Effector memory CD8-positive, alpha-beta T cell (primary cell): ENCODE measurements around the gene KCNQ1OT1.

ENCODE experiments used
- ATAC-seq: fragments of 150-1000 bp; cut with Tn5 transposase; replicated peaks from 2 replicates; pipeline ENCODE4 v1.10.0; 2021; ENCODE audit warnings: mild to moderate bottlenecking, moderate library complexity
- DNase-seq, 3 experiments: peaks; one replicate each; pipeline ENCODE4 v3.0.0; 2021
- H3K27ac Mint-ChIP-seq, 2 donors: one replicate each; pipeline ENCODE4 v1.8.0; 2022; ENCODE audit warnings: mild to moderate bottlenecking in 2 of 2, mixed read lengths in 2 of 2, moderate library complexity in 2 of 2
- H3K27me3 Mint-ChIP-seq, 2 donors: one replicate each; pipeline ENCODE4 v1.8.0; 2022; ENCODE audit warnings: mixed read lengths in 2 of 2
- H3K36me3 Mint-ChIP-seq: one replicate; pipeline ENCODE4 v1.8.0; 2022; ENCODE audit warnings: mild to moderate bottlenecking, moderate library complexity, mixed read lengths; ENCODE audit not compliant: insufficient read depth
- H3K4me1 Mint-ChIP-seq, 2 donors: one replicate each; pipeline ENCODE4 v1.8.0; 2022; ENCODE audit warnings: low read depth in 2 of 2, mixed read lengths in 2 of 2
- H3K4me3 Mint-ChIP-seq, 2 donors: one replicate each; pipeline ENCODE4 v1.8.0; 2022; ENCODE audit warnings: mild to moderate bottlenecking in 2 of 2, mixed read lengths in 2 of 2, moderate library complexity in 2 of 2
- H3K9me3 Mint-ChIP-seq, 2 donors: one replicate each; pipeline ENCODE4 v1.8.0; 2022; ENCODE audit warnings: mixed read lengths in 2 of 2

KCNQ1OT1 gene

DNA sequence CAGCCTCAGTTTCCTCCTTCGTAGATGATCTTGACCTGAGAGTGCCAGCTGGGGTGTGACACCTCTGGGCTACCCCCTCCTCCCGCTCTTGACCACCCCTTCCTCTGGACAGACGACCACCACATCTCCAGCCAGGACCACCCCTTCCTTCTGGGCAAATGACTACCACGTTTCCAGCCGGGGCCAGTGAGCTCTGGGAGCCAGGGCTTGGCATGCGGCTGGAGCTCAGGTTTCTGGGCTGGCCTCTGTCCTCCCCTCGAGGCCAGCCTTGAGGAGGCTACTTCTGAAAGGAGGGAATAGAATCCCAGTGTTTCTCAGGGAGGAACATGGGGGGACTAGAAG is 120.9 kb downstream of the KCNQ1OT1 start:
- ATAC-seq (no peak), DNase-seq (no peak)
- H3K27me3 Mint-ChIP-seq, result no peaks in the 10 kb centered on the region
- H3K4me3 Mint-ChIP-seq, result no peak overlapping the region
- H3K36me3 Mint-ChIP-seq, result no peaks in the 10 kb centered on the region
- H3K4me1 Mint-ChIP-seq, result no peaks in the 10 kb centered on the region
- H3K27ac Mint-ChIP-seq, result no peak overlapping the region
- no peaks in the 10 kb centered on the region for H3K9me3 Mint-ChIP-seq

DNA sequence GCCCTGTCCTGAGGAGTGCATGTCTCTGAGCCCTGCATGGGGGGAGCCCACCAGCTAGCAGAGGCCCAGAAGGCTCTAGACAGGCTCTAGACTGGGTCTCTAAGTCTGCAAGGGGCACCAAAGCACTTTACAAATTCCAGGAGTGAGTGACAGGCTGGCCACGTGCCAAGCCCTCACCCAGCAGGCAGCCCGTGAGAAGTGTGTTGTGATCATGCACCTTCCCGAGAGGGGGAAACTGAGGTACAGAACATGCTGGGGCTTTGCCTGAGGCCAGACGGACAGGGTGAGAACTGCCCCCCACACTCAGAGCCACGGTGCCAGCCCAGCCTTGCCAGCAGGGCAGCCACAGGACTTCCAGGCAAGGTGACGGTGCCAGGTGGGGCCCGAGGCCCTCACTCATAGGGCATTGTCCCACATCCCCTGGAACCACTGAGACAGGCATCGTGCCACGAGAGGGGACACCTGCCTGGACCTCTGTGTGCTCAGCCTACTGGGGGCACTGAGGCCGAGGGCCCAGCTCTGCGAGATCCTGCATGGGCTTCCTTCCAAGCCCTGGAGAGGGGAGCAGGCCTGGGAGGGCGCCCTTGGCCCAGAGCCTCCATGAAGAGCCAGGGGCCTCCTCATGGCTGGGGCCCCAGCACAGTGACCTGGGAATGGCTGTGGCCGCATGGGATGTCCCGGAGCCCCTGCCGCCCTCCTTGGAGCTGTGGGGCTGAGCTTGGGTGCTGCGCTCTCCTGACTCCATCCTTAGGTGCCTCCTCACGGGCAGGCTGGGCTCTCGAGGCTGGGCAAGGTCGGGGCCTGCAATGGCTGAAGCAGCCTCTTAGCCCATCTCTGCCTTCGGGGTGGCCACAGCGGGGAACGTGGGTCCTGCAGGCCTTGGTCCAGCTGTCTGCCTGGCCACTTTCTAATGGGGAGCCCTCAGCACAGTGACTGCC is 121.5 kb downstream of the KCNQ1OT1 start:
- no peak for ATAC-seq
- no peaks in the 10 kb centered on the region for H3K9me3 Mint-ChIP-seq

DNA sequence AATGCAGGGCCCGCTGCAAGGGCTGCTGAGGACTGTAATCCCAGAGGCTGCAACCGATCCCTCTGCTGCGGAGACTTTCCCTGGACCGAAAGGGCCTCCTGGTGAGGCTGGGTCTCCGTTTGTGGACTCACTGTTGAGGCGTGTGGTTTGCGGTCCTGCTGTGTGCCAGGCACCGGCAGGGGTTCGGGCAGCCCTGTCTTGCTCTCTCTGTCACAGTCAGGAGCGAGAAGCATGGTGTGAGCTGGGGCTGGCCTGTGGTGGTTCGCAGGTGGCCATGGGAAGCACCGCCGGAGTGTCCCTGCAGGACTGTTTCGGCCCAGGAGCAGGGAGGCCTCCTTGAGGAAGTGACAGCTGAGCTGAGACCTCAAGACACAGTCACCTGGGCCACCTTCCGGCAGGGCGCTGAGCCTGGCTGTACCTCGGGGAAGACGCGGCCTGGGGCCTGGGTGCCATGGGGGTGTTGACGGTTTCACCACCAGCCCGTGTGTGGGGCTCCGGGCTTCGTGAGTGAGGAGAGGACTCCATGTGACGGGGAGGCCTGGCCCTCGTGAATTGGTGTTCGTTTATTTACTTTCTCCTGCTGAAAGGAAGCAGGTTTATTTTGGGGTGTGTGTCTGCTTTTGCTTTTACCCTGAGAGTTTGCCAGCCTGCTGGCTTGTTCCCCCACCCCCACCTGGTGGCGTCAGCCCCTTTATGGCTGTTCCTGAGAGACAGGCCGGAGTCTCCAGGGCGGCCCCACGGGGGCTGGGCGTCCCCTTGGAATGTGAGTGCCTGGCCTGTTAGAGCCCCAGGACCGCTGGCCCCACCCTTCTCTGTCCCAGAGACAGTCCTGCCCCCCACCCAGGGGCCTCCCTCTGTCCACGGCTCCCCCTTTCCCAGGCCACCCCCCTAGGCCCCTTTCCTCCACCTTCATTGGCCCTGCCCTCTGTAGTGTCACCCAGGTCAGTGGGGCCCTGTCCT is 122.5 kb downstream of the KCNQ1OT1 start:
- DNase-seq (no peak), ATAC-seq (no peak)
- no peaks in the 10 kb centered on the region for H3K9me3 Mint-ChIP-seq
- no peak overlapping the region for H3K4me3 Mint-ChIP-seq
- no peak overlapping the region for H3K27ac Mint-ChIP-seq
- H3K36me3 Mint-ChIP-seq, result no peaks in the 10 kb centered on the region
- no peaks in the 10 kb centered on the region for H3K4me1 Mint-ChIP-seq
- no peaks in the 10 kb centered on the region for H3K27me3 Mint-ChIP-seq

More for the DNA sequence above, 121.5 kb downstream of the KCNQ1OT1 start:
- H3K27me3 Mint-ChIP-seq, result no peaks in the 10 kb centered on the region
- no peaks in the 10 kb centered on the region for H3K4me1 Mint-ChIP-seq
- H3K27ac Mint-ChIP-seq, result no peak overlapping the region
- no peaks in the 10 kb centered on the region for H3K36me3 Mint-ChIP-seq
- H3K4me3 Mint-ChIP-seq, result no peak overlapping the region
- no peak for DNase-seq

DNA sequence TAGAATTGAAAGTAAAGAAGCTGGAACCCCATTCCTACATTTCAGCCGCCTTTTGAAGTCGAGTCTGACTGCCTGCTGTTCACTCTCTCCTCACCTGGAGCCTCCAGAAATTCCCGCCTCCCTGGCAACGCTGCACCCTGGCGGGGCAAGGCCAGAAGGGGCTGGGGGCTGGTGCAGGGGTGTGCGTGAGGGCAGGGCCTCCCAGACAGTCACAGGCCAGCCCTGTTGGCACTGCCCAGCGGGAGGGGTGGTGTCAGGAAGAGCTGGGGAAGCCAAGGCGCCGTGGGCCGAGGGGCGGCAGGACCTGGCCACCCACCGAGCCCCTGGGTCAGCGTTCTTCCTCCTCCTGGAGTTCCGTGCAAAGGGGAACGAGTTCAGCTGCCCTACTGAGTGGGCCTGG is 123.2 kb downstream of the KCNQ1OT1 start:
- Mint-ChIP-seq H3K27me3 (no peaks in the 10 kb centered on the region), H3K4me3 (no peak overlapping the region), H3K9me3 (no peaks in the 10 kb centered on the region), H3K4me1 (no peaks in the 10 kb centered on the region), H3K27ac (no peak overlapping the region), H3K36me3 (no peaks in the 10 kb centered on the region)
- DNase-seq, result no peak
- no peak for ATAC-seq

DNA sequence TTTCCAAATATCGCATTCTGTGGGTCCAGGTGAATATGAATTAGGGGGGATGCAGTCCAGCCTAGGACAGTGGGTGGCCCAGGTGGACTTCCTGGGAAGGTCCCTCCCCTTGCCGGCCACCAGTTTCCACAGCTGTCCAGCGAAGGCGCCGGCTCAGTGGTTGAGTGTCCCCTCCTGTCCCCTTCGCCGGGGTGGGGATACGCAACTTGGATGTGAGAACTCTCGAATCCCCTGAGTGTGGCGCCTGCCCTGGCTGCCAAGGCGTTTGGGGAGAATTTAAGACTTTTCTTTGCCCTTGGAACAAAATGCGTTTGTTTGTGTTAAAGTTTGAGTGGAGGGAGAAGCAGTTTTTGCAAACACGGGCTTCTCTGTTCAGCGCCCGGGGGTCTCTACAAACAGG is 123.7 kb downstream of the KCNQ1OT1 start:
- ATAC-seq (no peak), DNase-seq (no peak)
- H3K27ac Mint-ChIP-seq, result no peak overlapping the region
- no peak overlapping the region for H3K4me3 Mint-ChIP-seq
- H3K9me3 Mint-ChIP-seq, result no peaks in the 10 kb centered on the region
- no peaks in the 10 kb centered on the region for H3K27me3 Mint-ChIP-seq
- no peaks in the 10 kb centered on the region for H3K36me3 Mint-ChIP-seq
- H3K4me1 Mint-ChIP-seq, result no peaks in the 10 kb centered on the region

DNA sequence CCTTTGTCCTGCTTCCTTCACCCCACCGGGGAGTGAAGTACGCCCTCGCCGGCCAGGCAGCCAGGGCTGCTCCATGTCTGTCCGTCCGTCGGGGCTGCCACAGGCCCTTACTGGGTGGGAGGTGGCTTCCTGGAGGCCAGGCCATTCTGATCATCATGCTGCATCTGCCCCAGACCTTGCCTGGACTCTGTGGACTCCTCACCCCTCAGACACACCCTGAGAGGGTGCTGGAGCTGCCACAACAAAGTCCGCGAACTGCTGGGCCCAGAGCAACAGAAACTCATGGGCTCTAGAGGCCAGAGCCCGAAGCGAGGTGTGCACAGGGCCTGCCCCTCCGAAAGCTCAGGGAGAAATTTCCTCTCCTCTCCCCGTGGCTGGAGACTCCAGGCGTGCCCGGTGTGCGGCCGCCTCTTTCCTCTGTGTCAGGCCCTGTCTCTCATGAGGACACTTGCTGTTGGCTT is 124.2 kb downstream of the KCNQ1OT1 start:
- DNase-seq (no peak), ATAC-seq (no peak)
- no peak overlapping the region for H3K27ac Mint-ChIP-seq
- no peaks in the 10 kb centered on the region for H3K4me1 Mint-ChIP-seq
- no peak overlapping the region for H3K4me3 Mint-ChIP-seq
- H3K27me3 Mint-ChIP-seq, result no peaks in the 10 kb centered on the region
- H3K9me3 Mint-ChIP-seq, result no peaks in the 10 kb centered on the region
- H3K36me3 Mint-ChIP-seq, result no peaks in the 10 kb centered on the region

DNA sequence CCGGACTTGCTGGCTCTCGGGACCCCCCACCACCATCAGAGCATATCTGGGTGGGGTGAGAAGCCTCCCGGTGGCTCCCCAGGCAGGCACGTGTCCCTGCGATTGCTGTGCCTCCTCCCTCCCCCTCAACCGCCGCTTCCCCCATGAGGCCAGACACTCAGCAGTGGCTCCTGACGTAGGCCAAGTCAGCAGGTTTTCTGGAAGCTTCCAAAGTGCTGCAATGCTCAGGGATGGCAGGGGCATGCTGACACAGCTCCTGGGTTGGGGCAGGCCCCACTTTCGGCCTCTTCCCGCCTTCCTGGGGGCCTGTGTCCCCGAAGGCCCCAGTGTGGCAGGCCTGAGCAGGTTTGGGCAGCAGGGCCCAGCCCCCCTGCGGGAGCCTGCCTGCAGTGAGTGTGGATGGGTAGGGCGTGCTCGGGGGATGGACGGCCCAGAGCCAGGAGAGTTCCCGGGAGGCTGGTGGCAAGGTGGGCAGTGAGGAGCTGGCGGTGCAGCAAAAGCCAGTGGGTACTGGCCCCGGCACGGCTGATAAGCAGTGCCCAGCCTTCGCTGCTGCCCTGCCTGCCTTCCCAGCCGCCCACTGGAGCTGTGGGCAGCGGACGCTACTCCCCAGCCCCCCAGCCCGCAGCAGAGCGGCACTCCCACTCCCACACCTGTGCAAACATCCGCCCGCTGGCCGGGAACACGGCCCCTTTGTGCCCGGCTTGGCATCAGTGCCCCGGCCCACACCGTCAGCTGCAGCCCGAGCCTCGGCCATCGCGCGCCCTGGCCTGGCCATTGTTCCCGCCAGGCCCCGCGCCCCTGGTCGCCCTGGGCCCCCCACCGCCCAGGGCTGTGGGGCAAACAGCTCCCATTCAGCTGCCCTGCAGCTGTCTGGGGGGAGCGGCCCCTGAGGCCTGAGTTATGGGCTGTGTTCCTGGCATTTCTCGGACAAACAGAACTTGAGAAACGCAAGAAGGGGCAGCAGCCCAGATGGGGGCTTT is 125.0 kb downstream of the KCNQ1OT1 start:
- DNase-seq (no peak), ATAC-seq (no peak)
- no peak overlapping the region for H3K4me3 Mint-ChIP-seq
- no peaks in the 10 kb centered on the region for H3K27me3 Mint-ChIP-seq
- H3K27ac Mint-ChIP-seq, result no peak overlapping the region
- no peaks in the 10 kb centered on the region for H3K9me3 Mint-ChIP-seq
- no peaks in the 10 kb centered on the region for H3K4me1 Mint-ChIP-seq
- no peaks in the 10 kb centered on the region for H3K36me3 Mint-ChIP-seq

DNA sequence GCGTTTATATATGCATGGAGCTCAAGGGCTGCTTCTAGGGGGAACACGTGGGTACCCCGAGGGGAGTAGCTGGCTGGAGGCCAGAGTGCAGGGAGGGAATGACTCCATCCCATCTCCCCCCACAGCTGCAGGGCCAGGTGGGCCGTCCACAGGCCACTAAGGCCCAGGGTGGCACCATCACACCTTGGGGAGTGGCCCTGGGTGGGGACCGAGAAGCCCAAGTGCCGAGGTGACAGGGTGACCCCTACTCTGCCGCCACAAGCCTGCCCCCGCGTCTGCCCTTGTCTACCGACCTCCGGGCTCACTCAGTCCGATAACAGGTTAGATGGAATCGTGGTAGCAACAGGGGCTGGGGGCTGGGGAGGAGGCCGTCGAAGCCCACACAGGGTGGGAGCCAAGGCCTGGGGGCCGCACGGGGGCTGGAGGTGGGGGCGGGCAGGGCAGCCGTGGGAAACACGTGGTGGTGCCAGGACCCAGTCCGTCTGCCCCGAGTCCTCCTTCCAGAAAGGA is 125.7 kb downstream of the KCNQ1OT1 start:
- peaks cover 0 to under 1% of the 10 kb centered on the region in 2 donors for H3K4me1 Mint-ChIP-seq
- H3K9me3 Mint-ChIP-seq, result no peaks in the 10 kb centered on the region
- no peak for ATAC-seq
- H3K27me3 Mint-ChIP-seq, result no peaks in the 10 kb centered on the region
- no peak overlapping the region for H3K27ac Mint-ChIP-seq
- no peaks in the 10 kb centered on the region for H3K36me3 Mint-ChIP-seq
- H3K4me3 Mint-ChIP-seq, result no peak overlapping the region
- DNase-seq, result no peak

DNA sequence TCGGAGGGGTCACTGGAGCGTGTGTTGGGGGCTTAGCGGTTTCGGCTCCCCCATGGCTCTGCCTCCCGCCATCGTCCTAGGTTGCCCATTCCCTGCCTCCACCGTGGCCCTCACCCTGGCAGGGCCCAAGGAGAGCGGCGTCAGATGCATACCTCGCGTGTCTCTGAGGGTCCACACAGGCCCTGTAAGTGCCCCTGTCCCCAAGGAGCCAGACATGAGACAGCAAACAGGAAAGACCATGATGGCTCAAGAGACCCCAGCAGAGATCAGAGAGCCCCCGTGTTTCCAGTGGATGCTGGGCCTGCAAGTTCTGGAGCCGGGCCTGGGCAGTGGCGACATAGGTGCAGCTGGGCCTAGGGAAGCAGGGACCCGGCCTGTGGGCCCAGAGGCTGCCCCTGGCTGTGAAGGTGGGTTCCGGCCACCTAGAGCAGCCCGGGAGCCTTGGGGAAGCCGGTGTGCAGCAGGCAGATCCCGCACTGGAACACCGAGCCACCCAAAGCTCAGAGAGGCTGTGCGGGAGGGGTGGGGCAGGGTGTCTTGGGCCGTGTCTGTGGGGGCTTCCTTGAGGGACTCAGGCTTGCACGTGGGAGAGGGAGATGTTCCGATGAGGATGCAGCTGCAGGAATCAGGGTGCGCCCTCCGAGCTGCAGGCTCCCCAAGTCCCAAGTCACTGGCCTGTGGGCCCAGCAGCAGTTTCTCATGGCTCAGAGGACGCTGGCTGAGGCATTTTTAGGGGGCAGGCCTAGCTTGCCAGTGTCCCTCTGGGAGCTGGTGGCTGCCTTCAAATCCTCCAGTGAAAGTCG is 126.4 kb downstream of the KCNQ1OT1 start:
- Mint-ChIP-seq H3K4me3 (no peak overlapping the region), H3K27me3 (no peaks in the 10 kb centered on the region), H3K27ac (no peak overlapping the region), H3K4me1 (peaks cover 0 to 2% of the 10 kb centered on the region in 2 donors), H3K9me3 (no peaks in the 10 kb centered on the region), H3K36me3 (no peaks in the 10 kb centered on the region)
- no peak for DNase-seq
- no peak for ATAC-seq

DNA sequence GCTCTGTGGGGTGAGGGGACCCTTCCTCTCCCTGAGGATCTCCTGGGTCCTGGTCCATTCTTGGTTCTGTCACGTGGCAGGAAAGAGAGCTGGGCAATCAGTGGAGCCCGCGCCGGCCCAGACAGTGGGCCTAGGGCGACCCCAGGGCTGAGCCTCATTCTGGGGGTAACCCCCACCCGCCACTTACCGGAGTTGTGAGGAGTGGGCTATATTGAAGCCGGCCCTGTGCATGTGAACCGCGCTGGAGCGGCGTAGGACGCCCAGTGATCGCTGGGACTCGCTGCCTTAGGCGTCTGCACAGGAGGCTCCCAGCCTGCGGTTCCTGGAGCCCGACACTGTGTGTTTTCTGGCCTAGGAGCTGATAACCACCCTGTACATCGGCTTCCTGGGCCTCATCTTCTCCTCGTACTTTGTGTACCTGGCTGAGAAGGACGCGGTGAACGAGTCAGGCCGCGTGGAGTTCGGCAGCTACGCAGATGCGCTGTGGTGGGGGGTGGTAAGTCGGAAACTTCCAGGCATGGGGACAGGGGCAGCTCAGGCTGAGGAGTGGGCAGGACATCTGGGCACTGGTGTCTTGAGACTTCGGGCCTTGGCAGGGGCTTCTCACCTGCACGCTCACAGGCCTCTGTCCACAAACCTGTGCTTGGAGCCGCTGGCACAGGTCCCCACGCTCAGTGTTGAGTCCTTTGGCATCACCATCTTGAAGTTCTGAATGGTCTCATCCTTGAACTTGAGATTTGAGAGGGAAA is 127.1 kb downstream of the KCNQ1OT1 start:
- H3K36me3 Mint-ChIP-seq, result no peaks in the 10 kb centered on the region
- DNase-seq (no peak), ATAC-seq (no peak)
- no peak overlapping the region for H3K27ac Mint-ChIP-seq
- H3K4me1 Mint-ChIP-seq, result peaks cover 0 to 2% of the 10 kb centered on the region in 2 donors
- no peaks in the 10 kb centered on the region for H3K9me3 Mint-ChIP-seq
- no peaks in the 10 kb centered on the region for H3K27me3 Mint-ChIP-seq
- H3K4me3 Mint-ChIP-seq, result no peak overlapping the region

DNA sequence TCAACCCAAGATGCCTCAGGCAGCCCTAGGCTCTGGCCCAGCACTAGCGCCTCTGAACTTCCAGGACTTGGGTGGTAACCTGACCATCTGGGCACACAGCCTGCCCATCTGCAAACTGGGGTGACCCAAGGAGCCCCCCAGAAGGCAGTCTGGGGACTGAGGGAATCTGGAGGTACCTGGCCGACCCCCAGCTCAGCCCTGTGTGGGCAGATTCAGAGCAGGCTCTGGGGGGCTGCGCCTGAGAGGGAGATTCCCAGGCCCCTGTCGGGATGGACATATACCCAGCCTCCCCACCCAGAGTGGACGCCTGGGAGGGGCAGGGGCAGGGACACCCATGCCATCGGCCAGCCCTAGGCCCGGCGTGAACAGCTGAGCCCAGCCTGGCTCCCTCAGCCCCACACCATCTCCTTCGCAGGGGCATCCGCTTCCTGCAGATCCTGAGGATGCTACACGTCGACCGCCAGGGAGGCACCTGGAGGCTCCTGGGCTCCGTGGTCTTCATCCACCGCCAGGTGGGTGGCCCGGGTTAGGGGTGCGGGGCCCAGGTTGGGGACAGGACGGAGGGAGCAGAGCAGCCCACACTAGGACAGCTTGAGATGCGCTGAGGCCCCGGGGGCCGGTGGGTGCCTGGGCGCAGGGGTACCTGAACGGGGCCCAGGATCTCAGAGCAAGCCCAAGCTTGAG is 128.1 kb downstream of the KCNQ1OT1 start:
- H3K27me3 Mint-ChIP-seq, result no peaks in the 10 kb centered on the region

More for the DNA sequence above, 128.1 kb downstream of the KCNQ1OT1 start:
- ATAC-seq, result no peak
- H3K27ac Mint-ChIP-seq, result no peak overlapping the region
- H3K4me3 Mint-ChIP-seq, result no peak overlapping the region
- no peaks in the 10 kb centered on the region for H3K9me3 Mint-ChIP-seq
- H3K36me3 Mint-ChIP-seq, result no peaks in the 10 kb centered on the region
- peaks cover 0 to 2% of the 10 kb centered on the region in 2 donors for H3K4me1 Mint-ChIP-seq
- no peak for DNase-seq
